Panc1 (cell line): ENCODE measurements around the gene CSE1L. TPM values are rescaled to one million over a fixed set of nuclear protein-coding genes. Genes with fewer than 3 reads are reported as not detected.

Experiments
- ATAC-seq: fragments of 200-7000 bp; cut with Tn5 transposase; 2 replicates; pipeline ENCODE4 v1.9.1; 2020; ENCODE audit warnings: mild to moderate bottlenecking, moderate library complexity
- BruUV-seq: library from RNA; stranded (reverse); fragments of 400-500 nt; replicated peaks from 2 replicates; lab custom pipeline; 2021; lab: Mats Ljungman, UMichigan
- CTCF ChIA-PET: fragments of 300-600 bp; sonication (Branson Sonifier 250); formaldehyde crosslinking; loops from one replicate; lab custom pipeline; 2022; ENCODE audit warnings: antibody characterized with exemption; lab: Charles Lee
- POLR2A ChIA-PET: fragments of 300-600 bp; sonication (Branson Sonifier 250); formaldehyde crosslinking; loops from one replicate; lab custom pipeline; 2022; ENCODE audit warnings: antibody characterized with exemption; lab: Charles Lee
- DNase-seq: peaks from one replicate; pipeline ENCODE4 v3.0.0-alpha.2; 2010; ENCODE audit warnings: low read depth, low spot score
- H3K27ac ChIP-seq: 2 replicates; pipeline ENCODE4 v1.5.1; 2011; ENCODE audit warnings: mild to moderate bottlenecking, low read length, inconsistent platforms
- H3K27me3 ChIP-seq: fragments of 200-500 bp; sonication (Bioruptor generic); 2 replicates; pipeline ENCODE4 v1.6.0; 2014; ENCODE audit warnings: low read length, inconsistent platforms; ENCODE audit not compliant: control insufficient read depth, insufficient read depth
- H3K36me3 ChIP-seq: fragments of 200-500 bp; sonication (Bioruptor generic); 2 replicates; pipeline ENCODE4 v1.5.1; 2014; ENCODE audit warnings: inconsistent platforms, mild to moderate bottlenecking, low read length, moderate library complexity; ENCODE audit not compliant: control insufficient read depth, insufficient read depth
- H3K4me1 ChIP-seq: 2 replicates; pipeline ENCODE4 v1.5.1; 2011; ENCODE audit warnings: inconsistent platforms, mild to moderate bottlenecking, low read length, moderate library complexity; ENCODE audit not compliant: control insufficient read depth, insufficient read depth
- H3K4me3 ChIP-seq, 2 experiments: 2 replicates each; pipeline ENCODE4 v1.5.1; 2011 to 2012; ENCODE audit warnings: low read depth in 2 of 2, low read length in 2 of 2, mild to moderate bottlenecking in 2 of 2, inconsistent platforms in 1 of 2, moderate library complexity in 1 of 2
- H3K9me3 ChIP-seq: fragments of 200-500 bp; sonication (Bioruptor generic); 2 replicates; pipeline ENCODE4 v1.5.1; 2014; ENCODE audit warnings: low read depth, mild to moderate bottlenecking, inconsistent platforms, low read length, moderate library complexity; ENCODE audit not compliant: control insufficient read depth, insufficient read depth
- CTCF ChIP-seq: fragments of 450-650 bp; IDR thresholded peaks from 2 replicates; pipeline ENCODE4 v1.5.1; 2017; ENCODE audit warnings: mild to moderate bottlenecking
- POLR2AphosphoS5 ChIP-seq: IDR thresholded peaks from 2 replicates; pipeline ENCODE4 v1.6.1; 2012; ENCODE audit warnings: mild to moderate bottlenecking, low read depth, low read length, moderate library complexity
- SIN3A ChIP-seq: IDR thresholded peaks from 2 replicates; pipeline ENCODE4 v1.6.1; 2012; ENCODE audit warnings: low read depth, mild to moderate bottlenecking, low read length, moderate library complexity, borderline replicate concordance; ENCODE audit not compliant: insufficient read depth
- TCF7L2 ChIP-seq: IDR thresholded peaks from 2 replicates; pipeline ENCODE4 v1.6.1; 2011; ENCODE audit warnings: mild to moderate bottlenecking, low read depth, low read length, inconsistent platforms
- in situ Hi-C: cut with HindIII; loops from 2 replicates; pipeline ENCODE4 v1.10.0; 2016; ENCODE audit warnings: low sequenced_read_pairs, low pct_unique_long_range_greater_than_20kb
- intact Hi-C: fragments of 100-400 bp; cut with micrococcal nuclease; formaldehyde crosslinking; loops from one replicate; pipeline ENCODE4 v1.10.0; 2022; ENCODE audit not compliant: unreplicated experiment
- total RNA-seq: library from RNA; stranded (reverse); gene quantifications from one replicate; pipeline ENCODE4 v1.2.1, GENCODE V29; 2021; ENCODE audit not compliant: unreplicated experiment
- TF ChIP-seq, protein P1 (sequence below), 2 experiments: IDR thresholded peaks; 2 replicates each; pipeline ENCODE4 v1.6.1; 2011 to 2012; ENCODE audit warnings: low read depth in 2 of 2, control low read depth in 1 of 2, low read length in 1 of 2, mild to moderate bottlenecking in 1 of 2, moderate library complexity in 1 of 2; ENCODE audit not compliant: insufficient read depth in 1 of 2

Gene CSE1L
- total RNA-seq, 1 experiment from 2014 or later, result 133 TPM

GRCh38 chr20:49140411-49140810, 94.3 kb downstream of the CSE1L start:
- Histone ChIP-seq H3K9me3 (no peaks in the 10 kb centered on the region), H3K4me3 (no peak overlapping the region), H3K4me1 (no peaks in the 10 kb centered on the region), H3K27me3 (no peaks in the 10 kb centered on the region), H3K36me3 (no peaks in the 10 kb centered on the region; the same call in 1 of the 2 replicates), H3K27ac (no peak overlapping the region)
- BruUV-seq, result TSS peak; percentile 21
- ChIA-PET POLR2A (no interaction called here), CTCF (interaction anchor here (0.6 kb wide), 1 partner anchor 401 kb away, joined by 3 read pairs; no protein-coding TSS in a partner anchor)
- intact Hi-C loops (no loop called here), in situ Hi-C loops (no loop called here)
- no peak for DNase-seq
- TF ChIP-seq TCF7L2 (no peak), POLR2AphosphoS5 (no peak), CTCF (no peak), SIN3A (no peak)
- TF ChIP-seq, protein P1, sequence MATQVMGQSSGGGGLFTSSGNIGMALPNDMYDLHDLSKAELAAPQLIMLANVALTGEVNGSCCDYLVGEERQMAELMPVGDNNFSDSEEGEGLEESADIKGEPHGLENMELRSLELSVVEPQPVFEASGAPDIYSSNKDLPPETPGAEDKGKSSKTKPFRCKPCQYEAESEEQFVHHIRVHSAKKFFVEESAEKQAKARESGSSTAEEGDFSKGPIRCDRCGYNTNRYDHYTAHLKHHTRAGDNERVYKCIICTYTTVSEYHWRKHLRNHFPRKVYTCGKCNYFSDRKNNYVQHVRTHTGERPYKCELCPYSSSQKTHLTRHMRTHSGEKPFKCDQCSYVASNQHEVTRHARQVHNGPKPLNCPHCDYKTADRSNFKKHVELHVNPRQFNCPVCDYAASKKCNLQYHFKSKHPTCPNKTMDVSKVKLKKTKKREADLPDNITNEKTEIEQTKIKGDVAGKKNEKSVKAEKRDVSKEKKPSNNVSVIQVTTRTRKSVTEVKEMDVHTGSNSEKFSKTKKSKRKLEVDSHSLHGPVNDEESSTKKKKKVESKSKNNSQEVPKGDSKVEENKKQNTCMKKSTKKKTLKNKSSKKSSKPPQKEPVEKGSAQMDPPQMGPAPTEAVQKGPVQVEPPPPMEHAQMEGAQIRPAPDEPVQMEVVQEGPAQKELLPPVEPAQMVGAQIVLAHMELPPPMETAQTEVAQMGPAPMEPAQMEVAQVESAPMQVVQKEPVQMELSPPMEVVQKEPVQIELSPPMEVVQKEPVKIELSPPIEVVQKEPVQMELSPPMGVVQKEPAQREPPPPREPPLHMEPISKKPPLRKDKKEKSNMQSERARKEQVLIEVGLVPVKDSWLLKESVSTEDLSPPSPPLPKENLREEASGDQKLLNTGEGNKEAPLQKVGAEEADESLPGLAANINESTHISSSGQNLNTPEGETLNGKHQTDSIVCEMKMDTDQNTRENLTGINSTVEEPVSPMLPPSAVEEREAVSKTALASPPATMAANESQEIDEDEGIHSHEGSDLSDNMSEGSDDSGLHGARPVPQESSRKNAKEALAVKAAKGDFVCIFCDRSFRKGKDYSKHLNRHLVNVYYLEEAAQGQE (IDR thresholded peaks at IDR 0.05; ENCODE audit: insufficient read depth in 1 of 2, low read depth in 2 of 2, low read length in 1 of 2), result no peak
- ATAC-seq, result no peak

DNA sequence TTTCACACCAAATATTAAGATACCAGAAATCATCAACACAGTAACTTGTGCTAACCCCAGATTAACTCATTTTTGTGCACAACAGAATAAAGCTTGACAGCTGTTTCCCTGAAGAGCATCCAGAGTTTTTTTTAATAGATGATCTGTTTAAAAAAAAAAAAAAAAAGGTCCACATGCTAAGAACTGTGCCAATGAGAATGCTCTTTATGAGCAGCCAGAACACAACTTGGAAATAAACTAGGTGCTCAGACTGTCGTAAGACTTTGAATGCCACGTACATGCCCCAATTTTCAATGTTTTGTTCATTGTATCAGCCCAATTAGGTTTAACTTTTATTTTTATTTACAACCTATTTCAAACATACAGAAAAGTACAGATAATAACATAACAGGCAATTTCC, 94.7 kb downstream of the CSE1L start:
- H3K9me3 ChIP-seq, result no peaks in the 10 kb centered on the region
- DNase-seq, result no peak
- no TSS peak for BruUV-seq
- in situ Hi-C loops, result no loop called here
- no peaks in the 10 kb centered on the region for H3K27me3 ChIP-seq
- no peaks in the 10 kb centered on the region; the same call in 1 of the 2 replicates for H3K36me3 ChIP-seq
- H3K4me1 ChIP-seq, result no peaks in the 10 kb centered on the region
- POLR2A ChIA-PET, result no interaction called here
- no peak for ATAC-seq
- intact Hi-C loops, result no loop called here
- CTCF ChIA-PET, result interaction anchor here (0.6 kb wide), 1 partner anchor 401 kb away, joined by 3 read pairs; no protein-coding TSS in a partner anchor
- TF ChIP-seq POLR2AphosphoS5 (no peak), SIN3A (no peak), CTCF (no peak), TCF7L2 (no peak)
- TF ChIP-seq, protein P1 (IDR thresholded peaks at IDR 0.05; ENCODE audit: insufficient read depth in 1 of 2, low read depth in 2 of 2, low read length in 1 of 2), result no peak
- H3K4me3 ChIP-seq, result no peak overlapping the region
- H3K27ac ChIP-seq, result no peak overlapping the region
